ENCODE results near the gene RAB40B.

DNA sequence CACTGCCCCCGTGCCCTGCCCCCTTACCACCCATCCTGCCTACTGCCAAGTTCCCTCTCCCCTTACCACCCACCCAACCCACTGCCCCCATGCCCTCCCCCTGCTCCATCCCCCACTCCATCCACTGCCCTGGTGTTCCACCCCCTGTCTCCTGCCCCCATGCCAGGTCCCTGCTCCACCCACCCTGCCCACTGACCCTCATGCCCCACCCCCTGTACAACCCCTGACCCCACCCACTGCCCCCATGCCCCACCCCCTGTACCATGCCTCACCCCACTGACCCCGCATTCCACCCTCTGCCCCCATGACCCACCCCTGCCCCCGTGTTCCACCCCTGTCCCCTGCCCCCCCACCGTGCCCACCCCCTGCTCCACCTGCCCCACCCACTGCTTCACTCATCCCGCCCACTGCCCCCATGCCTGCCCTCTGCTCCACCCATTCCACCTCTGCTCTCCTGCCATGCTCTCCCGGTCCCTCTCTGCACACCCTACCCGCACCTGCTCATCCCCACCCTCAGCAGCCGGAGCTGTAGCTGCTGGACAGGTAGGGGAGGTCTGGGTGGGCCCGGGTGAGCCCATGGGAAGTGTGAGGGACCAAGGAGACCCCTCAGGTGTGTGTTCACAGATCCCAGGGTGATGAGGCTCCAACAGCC lies 10.7 kb upstream of the RAB40B start:
- TF ChIP-seq, protein P1, sequence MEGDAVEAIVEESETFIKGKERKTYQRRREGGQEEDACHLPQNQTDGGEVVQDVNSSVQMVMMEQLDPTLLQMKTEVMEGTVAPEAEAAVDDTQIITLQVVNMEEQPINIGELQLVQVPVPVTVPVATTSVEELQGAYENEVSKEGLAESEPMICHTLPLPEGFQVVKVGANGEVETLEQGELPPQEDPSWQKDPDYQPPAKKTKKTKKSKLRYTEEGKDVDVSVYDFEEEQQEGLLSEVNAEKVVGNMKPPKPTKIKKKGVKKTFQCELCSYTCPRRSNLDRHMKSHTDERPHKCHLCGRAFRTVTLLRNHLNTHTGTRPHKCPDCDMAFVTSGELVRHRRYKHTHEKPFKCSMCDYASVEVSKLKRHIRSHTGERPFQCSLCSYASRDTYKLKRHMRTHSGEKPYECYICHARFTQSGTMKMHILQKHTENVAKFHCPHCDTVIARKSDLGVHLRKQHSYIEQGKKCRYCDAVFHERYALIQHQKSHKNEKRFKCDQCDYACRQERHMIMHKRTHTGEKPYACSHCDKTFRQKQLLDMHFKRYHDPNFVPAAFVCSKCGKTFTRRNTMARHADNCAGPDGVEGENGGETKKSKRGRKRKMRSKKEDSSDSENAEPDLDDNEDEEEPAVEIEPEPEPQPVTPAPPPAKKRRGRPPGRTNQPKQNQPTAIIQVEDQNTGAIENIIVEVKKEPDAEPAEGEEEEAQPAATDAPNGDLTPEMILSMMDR (IDR thresholded peaks at IDR 0.05) = no peak
- TF ChIP-seq RAD21 (IDR thresholded peaks at IDR 0.05; ENCODE audit: low read length) (no peak), RXRA (IDR thresholded peaks at IDR 0.05; ENCODE audit: borderline replicate concordance, low read depth) (no peak), YY1 (IDR thresholded peaks at IDR 0.05; ENCODE audit: low read depth) (no peak), POLR2AphosphoS5 (IDR thresholded peaks at IDR 0.05; ENCODE audit: low read depth, low read length) (no peak), EZH2phosphoT487 (IDR thresholded peaks at IDR 0.05; ENCODE audit: borderline replicate concordance, low read depth) (no peak), FOXM1 (IDR thresholded peaks at IDR 0.05; ENCODE audit: low read depth) (no peak), NFIC (IDR thresholded peaks at IDR 0.05; ENCODE audit: borderline replicate concordance) (no peak), EP300 (IDR thresholded peaks at IDR 0.05; ENCODE audit: borderline replicate concordance in 1 of 2, low read depth in 1 of 2, low read length in 1 of 2) (no peak), ELF1 (IDR thresholded peaks at IDR 0.05) (no peak), MXI1 (IDR thresholded peaks at IDR 0.05; ENCODE audit: low read depth, low read length) (no peak)
- TF ChIP-seq, protein P2, sequence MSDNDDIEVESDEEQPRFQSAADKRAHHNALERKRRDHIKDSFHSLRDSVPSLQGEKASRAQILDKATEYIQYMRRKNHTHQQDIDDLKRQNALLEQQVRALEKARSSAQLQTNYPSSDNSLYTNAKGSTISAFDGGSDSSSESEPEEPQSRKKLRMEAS (IDR thresholded peaks at IDR 0.05; ENCODE audit: low read depth) = no peak
- TF ChIP-seq, protein P3, sequence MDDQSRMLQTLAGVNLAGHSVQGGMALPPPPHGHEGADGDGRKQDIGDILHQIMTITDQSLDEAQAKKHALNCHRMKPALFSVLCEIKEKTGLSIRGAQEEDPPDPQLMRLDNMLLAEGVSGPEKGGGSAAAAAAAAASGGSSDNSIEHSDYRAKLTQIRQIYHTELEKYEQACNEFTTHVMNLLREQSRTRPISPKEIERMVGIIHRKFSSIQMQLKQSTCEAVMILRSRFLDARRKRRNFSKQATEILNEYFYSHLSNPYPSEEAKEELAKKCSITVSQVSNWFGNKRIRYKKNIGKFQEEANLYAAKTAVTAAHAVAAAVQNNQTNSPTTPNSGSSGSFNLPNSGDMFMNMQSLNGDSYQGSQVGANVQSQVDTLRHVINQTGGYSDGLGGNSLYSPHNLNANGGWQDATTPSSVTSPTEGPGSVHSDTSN (IDR thresholded peaks at IDR 0.05) = no peak
- TF ChIP-seq, protein P4, sequence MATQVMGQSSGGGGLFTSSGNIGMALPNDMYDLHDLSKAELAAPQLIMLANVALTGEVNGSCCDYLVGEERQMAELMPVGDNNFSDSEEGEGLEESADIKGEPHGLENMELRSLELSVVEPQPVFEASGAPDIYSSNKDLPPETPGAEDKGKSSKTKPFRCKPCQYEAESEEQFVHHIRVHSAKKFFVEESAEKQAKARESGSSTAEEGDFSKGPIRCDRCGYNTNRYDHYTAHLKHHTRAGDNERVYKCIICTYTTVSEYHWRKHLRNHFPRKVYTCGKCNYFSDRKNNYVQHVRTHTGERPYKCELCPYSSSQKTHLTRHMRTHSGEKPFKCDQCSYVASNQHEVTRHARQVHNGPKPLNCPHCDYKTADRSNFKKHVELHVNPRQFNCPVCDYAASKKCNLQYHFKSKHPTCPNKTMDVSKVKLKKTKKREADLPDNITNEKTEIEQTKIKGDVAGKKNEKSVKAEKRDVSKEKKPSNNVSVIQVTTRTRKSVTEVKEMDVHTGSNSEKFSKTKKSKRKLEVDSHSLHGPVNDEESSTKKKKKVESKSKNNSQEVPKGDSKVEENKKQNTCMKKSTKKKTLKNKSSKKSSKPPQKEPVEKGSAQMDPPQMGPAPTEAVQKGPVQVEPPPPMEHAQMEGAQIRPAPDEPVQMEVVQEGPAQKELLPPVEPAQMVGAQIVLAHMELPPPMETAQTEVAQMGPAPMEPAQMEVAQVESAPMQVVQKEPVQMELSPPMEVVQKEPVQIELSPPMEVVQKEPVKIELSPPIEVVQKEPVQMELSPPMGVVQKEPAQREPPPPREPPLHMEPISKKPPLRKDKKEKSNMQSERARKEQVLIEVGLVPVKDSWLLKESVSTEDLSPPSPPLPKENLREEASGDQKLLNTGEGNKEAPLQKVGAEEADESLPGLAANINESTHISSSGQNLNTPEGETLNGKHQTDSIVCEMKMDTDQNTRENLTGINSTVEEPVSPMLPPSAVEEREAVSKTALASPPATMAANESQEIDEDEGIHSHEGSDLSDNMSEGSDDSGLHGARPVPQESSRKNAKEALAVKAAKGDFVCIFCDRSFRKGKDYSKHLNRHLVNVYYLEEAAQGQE (IDR thresholded peaks at IDR 0.05; ENCODE audit: low read depth, low read length) = no peak
